Measurements from ENCODE around the gene TTYH1. TPM values are rescaled to one million over a fixed set of nuclear protein-coding genes. Genes with fewer than 3 reads are reported as not detected.
A peak's percentile ranks its signal among the peaks of the same experiment; 100 is the strongest.
"Not testable (repeated sequence)": the region's sequence is repeated elsewhere in the genome, so short reads cannot be mapped to it uniquely, and the experiment has no call there.

The TTYH1 gene
- total RNA-seq, 1 experiment from 2014 or later, result 0.62 TPM

DNA sequence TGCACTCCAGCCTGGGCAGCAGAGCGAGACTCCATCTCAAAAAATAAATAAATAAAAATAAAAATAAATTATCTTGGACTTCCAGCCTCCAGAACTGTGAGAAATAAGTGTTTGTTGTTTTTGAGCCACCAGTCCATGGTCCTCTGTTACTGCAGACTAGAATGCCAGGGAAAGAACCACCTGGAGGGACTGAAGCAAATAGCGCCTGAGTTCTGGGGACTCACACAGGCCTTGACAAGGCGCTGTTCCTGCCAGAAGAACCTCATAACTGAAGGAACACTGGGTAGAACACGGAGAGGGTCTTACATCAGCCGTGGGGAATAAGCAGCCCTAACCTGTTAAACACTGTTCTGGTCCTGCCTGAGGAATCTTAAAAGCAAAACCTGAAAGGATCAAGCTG is 25.4 kb downstream of the TTYH1 start:
- Histone ChIP-seq H3K9me3 (ENCODE audit: control insufficient read depth, insufficient read depth, low read depth, low read length) (no peaks in the 10 kb centered on the region), H3K4me3 (ENCODE audit: low read depth in 2 of 2, low read length in 2 of 2) (no peak overlapping the region), H3K27me3 (ENCODE audit: control insufficient read depth, insufficient read depth, low read length) (no peaks in the 10 kb centered on the region), H3K4me1 (ENCODE audit: control insufficient read depth, insufficient read depth, low read length) (no peaks in the 10 kb centered on the region), H3K36me3 (ENCODE audit: control insufficient read depth, insufficient read depth, low read length) (no peaks in the 10 kb centered on the region), H3K27ac (ENCODE audit: low read length) (no peak overlapping the region)
- ATAC-seq (no peak), DNase-seq (ENCODE audit: low read depth, low spot score) (no peak)
- intact Hi-C loops (cut with micrococcal nuclease; ENCODE audit: unreplicated experiment) (no loop called here), in situ Hi-C loops (cut with HindIII; ENCODE audit: low pct_unique_long_range_greater_than_20kb, low sequenced_read_pairs) (no loop called here)
- POLR2A ChIA-PET, result no interaction called here
- TF ChIP-seq, protein P1, sequence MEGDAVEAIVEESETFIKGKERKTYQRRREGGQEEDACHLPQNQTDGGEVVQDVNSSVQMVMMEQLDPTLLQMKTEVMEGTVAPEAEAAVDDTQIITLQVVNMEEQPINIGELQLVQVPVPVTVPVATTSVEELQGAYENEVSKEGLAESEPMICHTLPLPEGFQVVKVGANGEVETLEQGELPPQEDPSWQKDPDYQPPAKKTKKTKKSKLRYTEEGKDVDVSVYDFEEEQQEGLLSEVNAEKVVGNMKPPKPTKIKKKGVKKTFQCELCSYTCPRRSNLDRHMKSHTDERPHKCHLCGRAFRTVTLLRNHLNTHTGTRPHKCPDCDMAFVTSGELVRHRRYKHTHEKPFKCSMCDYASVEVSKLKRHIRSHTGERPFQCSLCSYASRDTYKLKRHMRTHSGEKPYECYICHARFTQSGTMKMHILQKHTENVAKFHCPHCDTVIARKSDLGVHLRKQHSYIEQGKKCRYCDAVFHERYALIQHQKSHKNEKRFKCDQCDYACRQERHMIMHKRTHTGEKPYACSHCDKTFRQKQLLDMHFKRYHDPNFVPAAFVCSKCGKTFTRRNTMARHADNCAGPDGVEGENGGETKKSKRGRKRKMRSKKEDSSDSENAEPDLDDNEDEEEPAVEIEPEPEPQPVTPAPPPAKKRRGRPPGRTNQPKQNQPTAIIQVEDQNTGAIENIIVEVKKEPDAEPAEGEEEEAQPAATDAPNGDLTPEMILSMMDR (IDR thresholded peaks at IDR 0.05), result no peak
- no peak for TF ChIP-seq TCF7L2 (IDR thresholded peaks at IDR 0.05; ENCODE audit: low read depth, low read length)
- no peak for TF ChIP-seq POLR2AphosphoS5 (IDR thresholded peaks at IDR 0.05; ENCODE audit: low read depth, low read length)
- TF ChIP-seq, protein P2, sequence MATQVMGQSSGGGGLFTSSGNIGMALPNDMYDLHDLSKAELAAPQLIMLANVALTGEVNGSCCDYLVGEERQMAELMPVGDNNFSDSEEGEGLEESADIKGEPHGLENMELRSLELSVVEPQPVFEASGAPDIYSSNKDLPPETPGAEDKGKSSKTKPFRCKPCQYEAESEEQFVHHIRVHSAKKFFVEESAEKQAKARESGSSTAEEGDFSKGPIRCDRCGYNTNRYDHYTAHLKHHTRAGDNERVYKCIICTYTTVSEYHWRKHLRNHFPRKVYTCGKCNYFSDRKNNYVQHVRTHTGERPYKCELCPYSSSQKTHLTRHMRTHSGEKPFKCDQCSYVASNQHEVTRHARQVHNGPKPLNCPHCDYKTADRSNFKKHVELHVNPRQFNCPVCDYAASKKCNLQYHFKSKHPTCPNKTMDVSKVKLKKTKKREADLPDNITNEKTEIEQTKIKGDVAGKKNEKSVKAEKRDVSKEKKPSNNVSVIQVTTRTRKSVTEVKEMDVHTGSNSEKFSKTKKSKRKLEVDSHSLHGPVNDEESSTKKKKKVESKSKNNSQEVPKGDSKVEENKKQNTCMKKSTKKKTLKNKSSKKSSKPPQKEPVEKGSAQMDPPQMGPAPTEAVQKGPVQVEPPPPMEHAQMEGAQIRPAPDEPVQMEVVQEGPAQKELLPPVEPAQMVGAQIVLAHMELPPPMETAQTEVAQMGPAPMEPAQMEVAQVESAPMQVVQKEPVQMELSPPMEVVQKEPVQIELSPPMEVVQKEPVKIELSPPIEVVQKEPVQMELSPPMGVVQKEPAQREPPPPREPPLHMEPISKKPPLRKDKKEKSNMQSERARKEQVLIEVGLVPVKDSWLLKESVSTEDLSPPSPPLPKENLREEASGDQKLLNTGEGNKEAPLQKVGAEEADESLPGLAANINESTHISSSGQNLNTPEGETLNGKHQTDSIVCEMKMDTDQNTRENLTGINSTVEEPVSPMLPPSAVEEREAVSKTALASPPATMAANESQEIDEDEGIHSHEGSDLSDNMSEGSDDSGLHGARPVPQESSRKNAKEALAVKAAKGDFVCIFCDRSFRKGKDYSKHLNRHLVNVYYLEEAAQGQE (IDR thresholded peaks at IDR 0.05; ENCODE audit: insufficient read depth in 1 of 2, low read depth in 2 of 2, low read length in 1 of 2), result no peak
- TF ChIP-seq SIN3A (IDR thresholded peaks at IDR 0.05; ENCODE audit: borderline replicate concordance, insufficient read depth, low read depth, low read length), result no peak
- CTCF ChIA-PET, result interaction anchor here (1.9 kb wide), 1 partner anchor 10 kb away, joined by 6 read pairs; no protein-coding TSS in a partner anchor
- no TSS peak for BruUV-seq (replicated peaks)

DNA sequence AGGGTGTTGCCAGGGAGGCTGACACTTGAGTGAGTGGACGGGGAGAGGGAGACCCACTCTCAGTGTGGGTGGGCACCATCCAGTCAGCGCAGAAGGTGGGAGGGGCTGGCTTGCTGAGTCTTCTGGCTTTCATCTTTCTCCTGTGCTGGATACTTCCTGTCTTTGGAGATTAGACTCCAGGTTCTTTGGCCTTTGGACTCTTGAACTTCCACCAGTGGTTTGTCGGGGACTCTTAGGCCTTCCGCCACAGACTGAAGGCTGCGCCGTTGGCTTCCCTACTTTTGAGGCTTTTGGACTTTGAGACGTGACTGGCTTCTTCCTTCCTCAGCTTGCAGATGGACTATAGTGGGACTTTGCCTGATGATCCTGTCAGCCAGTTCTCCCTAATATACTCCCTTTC is 29.5 kb downstream of the TTYH1 start:
- H3K36me3 ChIP-seq (ENCODE audit: control insufficient read depth, insufficient read depth, low read length), result peaks cover 1% of the 10 kb centered on the region; the same call in 1 of the 2 replicates
- intact Hi-C loops (cut with micrococcal nuclease; ENCODE audit: unreplicated experiment) (no loop called here), in situ Hi-C loops (cut with HindIII; ENCODE audit: low pct_unique_long_range_greater_than_20kb, low sequenced_read_pairs) (no loop called here)
- no peak overlapping the region for H3K27ac ChIP-seq (ENCODE audit: low read length)
- CTCF ChIA-PET, result no interaction called here
- no peaks in the 10 kb centered on the region for H3K27me3 ChIP-seq (ENCODE audit: control insufficient read depth, insufficient read depth, low read length)
- ATAC-seq, result no peak
- POLR2A ChIA-PET, result no interaction called here
- H3K4me3 ChIP-seq (ENCODE audit: low read depth in 2 of 2, low read length in 2 of 2), result no peak overlapping the region
- TF ChIP-seq TCF7L2 (IDR thresholded peaks at IDR 0.05; ENCODE audit: low read depth, low read length), result no peak
- TF ChIP-seq POLR2AphosphoS5 (IDR thresholded peaks at IDR 0.05; ENCODE audit: low read depth, low read length), result no peak
- TF ChIP-seq, protein P2 (IDR thresholded peaks at IDR 0.05; ENCODE audit: insufficient read depth in 1 of 2, low read depth in 2 of 2, low read length in 1 of 2), result no peak
- TF ChIP-seq SIN3A (IDR thresholded peaks at IDR 0.05; ENCODE audit: borderline replicate concordance, insufficient read depth, low read depth, low read length), result no peak
- TF ChIP-seq, protein P1 (IDR thresholded peaks at IDR 0.05), result no peak
- H3K9me3 ChIP-seq (ENCODE audit: control insufficient read depth, insufficient read depth, low read depth, low read length), result no peaks in the 10 kb centered on the region
- TSS peak; percentile 49 for BruUV-seq (replicated peaks)
- peaks cover 9% of the 10 kb centered on the region for H3K4me1 ChIP-seq (ENCODE audit: control insufficient read depth, insufficient read depth, low read length)
- DNase-seq (ENCODE audit: low read depth, low spot score), result no peak

DNA sequence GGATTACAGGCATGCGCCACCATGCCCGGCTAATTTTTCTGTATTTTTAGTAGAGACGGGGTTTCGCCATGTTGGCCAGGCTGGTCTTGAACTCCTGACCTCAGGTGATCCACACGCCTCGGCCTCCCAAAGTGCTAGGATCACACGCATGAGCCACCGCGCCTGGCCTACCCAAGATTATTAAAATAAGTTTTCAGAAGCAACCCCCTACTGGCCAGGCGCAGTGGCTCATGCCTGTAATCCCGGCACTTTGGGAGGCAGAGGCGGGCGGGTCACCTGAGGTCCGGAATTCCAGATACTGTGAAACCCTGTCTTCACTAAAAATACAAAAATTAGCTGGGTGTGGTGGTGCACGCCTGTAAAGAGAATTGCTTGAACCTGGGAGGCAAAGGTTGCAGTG is 31.1 kb downstream of the TTYH1 start:
- BruUV-seq (replicated peaks); intact Hi-C loops (cut with micrococcal nuclease; ENCODE audit: unreplicated experiment); H3K27me3 ChIP-seq (ENCODE audit: control insufficient read depth, insufficient read depth, low read length); POLR2A ChIA-PET; ATAC-seq; DNase-seq (ENCODE audit: low read depth, low spot score); CTCF ChIA-PET; H3K9me3 ChIP-seq (ENCODE audit: control insufficient read depth, insufficient read depth, low read depth, low read length); H3K27ac ChIP-seq (ENCODE audit: low read length); H3K4me3 ChIP-seq (ENCODE audit: low read depth in 2 of 2, low read length in 2 of 2); H3K36me3 ChIP-seq (ENCODE audit: control insufficient read depth, insufficient read depth, low read length); in situ Hi-C loops (cut with HindIII; ENCODE audit: low pct_unique_long_range_greater_than_20kb, low sequenced_read_pairs): not testable (repeated sequence)
- peaks cover 15% of the 10 kb centered on the region for H3K4me1 ChIP-seq (ENCODE audit: control insufficient read depth, insufficient read depth, low read length)
